HepG2 (cell line): ENCODE data around the gene CD83. TPM values are rescaled to one million over a fixed set of nuclear protein-coding genes. Genes with fewer than 3 reads are reported as not detected.

Experiments
- BCL6 ChIP-seq: IDR thresholded peaks from 2 replicates; pipeline ENCODE4 v1.6.1; 2016; ENCODE audit warnings: missing genetic modification reagents, missing compliant biosample characterization
- ELF1 ChIP-seq: sonication (generic); formaldehyde crosslinking; IDR thresholded peaks from 2 replicates; pipeline ENCODE4 v1.4.0; 2020; ENCODE audit warnings: missing genetic modification reagents
- ERF ChIP-seq: IDR thresholded peaks from 2 replicates; pipeline ENCODE4 v1.6.1; 2018; ENCODE audit warnings: missing biosample characterization, missing genetic modification reagents
- KLF16 ChIP-seq, 2 experiments: sonication (generic) in 1 of 2; formaldehyde crosslinking in 1 of 2; IDR thresholded peaks; 2 replicates each; pipeline versions ENCODE4 v1.6.1 to v1.8.0; 2016 to 2023; ENCODE audit warnings: missing genetic modification reagents in 2 of 2, missing compliant biosample characterization in 1 of 2
- MTF1 ChIP-seq: sonication (generic); formaldehyde crosslinking; IDR thresholded peaks from 2 replicates; pipeline ENCODE4 v1.5.0; 2020; ENCODE audit warnings: missing genetic modification reagents
- NR1H2 ChIP-seq: sonication (generic); formaldehyde crosslinking; IDR thresholded peaks from 2 replicates; pipeline ENCODE4 v1.8.1; 2022; ENCODE audit warnings: low read depth, missing genetic modification reagents, borderline replicate concordance
- SOX5 ChIP-seq: IDR thresholded peaks from 2 replicates; pipeline ENCODE4 v1.6.1; 2016; ENCODE audit warnings: borderline replicate concordance
- SPEN ChIP-seq: sonication (generic); formaldehyde crosslinking; IDR thresholded peaks from 2 replicates; pipeline ENCODE4 v1.5.1; 2020; ENCODE audit warnings: low read depth, mild to moderate bottlenecking, missing genetic modification reagents
- SUZ12 ChIP-seq: fragments of 150-350 bp; IDR thresholded peaks from 2 replicates; pipeline ENCODE4 v1.6.1; 2014; ENCODE audit warnings: low read depth, low read length
- XRCC5 ChIP-seq: fragments of 200-400 bp; formaldehyde crosslinking; optimal IDR thresholded peaks from 2 replicates; pipeline ENCODE3; 2017; ENCODE audit warnings: mild to moderate bottlenecking, low read length
- ZFY ChIP-seq: sonication (generic); formaldehyde crosslinking; IDR thresholded peaks from 2 replicates; pipeline ENCODE4 v1.4.0; 2020; ENCODE audit warnings: missing genetic modification reagents
- ZMYM4 ChIP-seq: sonication (generic); formaldehyde crosslinking; IDR thresholded peaks from 2 replicates; pipeline ENCODE4 v1.8.1; 2023; ENCODE audit warnings: mild to moderate bottlenecking, missing genetic modification reagents
- ZNF331 ChIP-seq: sonication (generic); formaldehyde crosslinking; IDR thresholded peaks from 2 replicates; pipeline ENCODE4 v1.4.0; 2020; ENCODE audit warnings: missing genetic modification reagents
- ZNF512 ChIP-seq: sonication (generic); formaldehyde crosslinking; IDR thresholded peaks from 2 replicates; pipeline ENCODE4 v1.4.0; 2020; ENCODE audit warnings: mild to moderate bottlenecking, missing genetic modification reagents
- ZNF546 ChIP-seq: sonication (generic); formaldehyde crosslinking; conservative IDR thresholded peaks from 2 replicates; pipeline ENCODE4 v1.8.1; 2023; ENCODE audit warnings: mild to moderate bottlenecking, missing genetic modification reagents
- ZNF570 ChIP-seq: sonication (generic); formaldehyde crosslinking; IDR thresholded peaks from 2 replicates; pipeline ENCODE4 v1.4.0; 2020; ENCODE audit warnings: mild to moderate bottlenecking, missing genetic modification reagents, borderline replicate concordance
- ZNF644 ChIP-seq: IDR thresholded peaks from 2 replicates; pipeline ENCODE4 v1.6.1; 2016; ENCODE audit warnings: low read depth
- ZNF687 ChIP-seq: sonication (generic); formaldehyde crosslinking; IDR thresholded peaks from 2 replicates; pipeline ENCODE4 v1.5.1; 2020; ENCODE audit warnings: mild to moderate bottlenecking, missing genetic modification reagents, moderate library complexity
- ZNF713 ChIP-seq: sonication (generic); formaldehyde crosslinking; IDR thresholded peaks from 2 replicates; pipeline ENCODE4 v1.4.0; 2020; ENCODE audit warnings: mild to moderate bottlenecking, missing genetic modification reagents
- ZNF724P ChIP-seq: sonication (generic); formaldehyde crosslinking; IDR thresholded peaks from 2 replicates; pipeline ENCODE4 v1.8.0; 2022; ENCODE audit warnings: missing genetic modification reagents, borderline replicate concordance
- ZNF770 ChIP-seq: sonication (generic); formaldehyde crosslinking; IDR thresholded peaks from 2 replicates; pipeline ENCODE4 v1.5.0; 2020; ENCODE audit warnings: mild to moderate bottlenecking, missing genetic modification reagents
- polyA plus RNA-seq, 8 experiments: library from polyadenylated mRNA; depleted of rRNA in 3 of 8; stranded (reverse) in 7 of 8; unstranded in 1 of 8; fragments of >200 nt; fragmentation: Illumina TruSeq in 4 of 8; extraction: Trizol in 4 of 8; gene quantifications; 2 replicates each; pipeline versions ENCODE4 v1.2.1 to v1.2.3, GENCODE V29; 2011 to 2016; ENCODE audit warnings: low read depth in 4 of 8, missing spikeins in 1 of 8, mixed read lengths in 1 of 8; ENCODE audit not compliant: insufficient read depth in 1 of 8
- total RNA-seq, 5 experiments: library from RNA; depleted of rRNA; stranded (reverse); fragments of >200 nt; fragmentation: Illumina TruSeq; extraction: Trizol; gene quantifications; 2 replicates each; pipeline ENCODE4 v1.2.3, GENCODE V29; 2016; ENCODE audit warnings: low read depth in 1 of 5
- TF ChIP-seq, protein P1 (sequence below): sonication (generic); formaldehyde crosslinking; IDR thresholded peaks from 2 replicates; pipeline ENCODE4 v1.5.0; 2020; ENCODE audit warnings: mild to moderate bottlenecking, missing genetic modification reagents, moderate library complexity

CD83 gene
- total and polyA plus RNA-seq, 2 of the 13 experiments (the other 11 are each of a cell fraction or from before 2014, with no cell fraction given): 0.46 to 2.3 TPM

DNA sequence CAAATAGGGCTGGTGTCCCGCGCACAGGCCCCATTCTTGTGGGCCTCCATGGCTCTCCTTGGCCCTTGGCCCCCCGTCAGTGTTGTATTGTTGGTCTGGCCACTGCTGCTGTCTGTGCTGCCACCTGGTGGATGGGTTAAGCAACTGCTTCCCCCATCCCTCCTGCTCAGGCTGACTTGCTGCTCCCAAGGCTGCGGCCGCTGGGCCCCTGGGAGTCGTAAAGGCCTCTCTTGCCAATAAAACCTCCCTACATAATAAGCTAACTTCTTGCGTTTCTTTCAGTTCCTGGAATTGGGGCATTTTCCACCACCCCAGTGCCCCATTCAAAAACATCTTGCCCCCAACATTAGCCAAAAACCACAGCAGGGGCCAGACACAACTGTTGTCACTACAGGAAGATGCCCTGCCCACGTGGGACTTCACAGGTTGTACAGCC lies 27.1 kb downstream of the CD83 start (continued):
- TF ChIP-seq ZNF687 (CRISPR knock-in tag): peak; percentile 34; the same call in 1 of the 2 replicates
- TF ChIP-seq ELF1 (CRISPR knock-in tag): 0 out of 2 replicates have a peak, but pooled peaks have one; percentile 22
- TF ChIP-seq BCL6 (CRISPR knock-in tag): peak; percentile 38; the same call in 1 of the 2 replicates
- TF ChIP-seq ZNF644: peak; percentile 67; the same call in 1 of the 2 replicates
- 0 out of 2 replicates have a peak, but pooled peaks have one; percentile 32 for TF ChIP-seq SOX5
- 0 out of 2 replicates have a peak, but pooled peaks have one; percentile 45 for TF ChIP-seq SPEN (CRISPR knock-in tag)
- peak; percentile 78 for TF ChIP-seq XRCC5
- TF ChIP-seq MTF1 (CRISPR knock-in tag): no peak
- 0 out of 2 replicates have a peak, but pooled peaks have one; percentile 57 for TF ChIP-seq ZNF331 (CRISPR knock-in tag)
- TF ChIP-seq SUZ12: no peak
- peak; percentile 54; the same call in 1 of the 2 replicates for TF ChIP-seq ERF (CRISPR knock-in tag)
- TF ChIP-seq, protein P1, sequence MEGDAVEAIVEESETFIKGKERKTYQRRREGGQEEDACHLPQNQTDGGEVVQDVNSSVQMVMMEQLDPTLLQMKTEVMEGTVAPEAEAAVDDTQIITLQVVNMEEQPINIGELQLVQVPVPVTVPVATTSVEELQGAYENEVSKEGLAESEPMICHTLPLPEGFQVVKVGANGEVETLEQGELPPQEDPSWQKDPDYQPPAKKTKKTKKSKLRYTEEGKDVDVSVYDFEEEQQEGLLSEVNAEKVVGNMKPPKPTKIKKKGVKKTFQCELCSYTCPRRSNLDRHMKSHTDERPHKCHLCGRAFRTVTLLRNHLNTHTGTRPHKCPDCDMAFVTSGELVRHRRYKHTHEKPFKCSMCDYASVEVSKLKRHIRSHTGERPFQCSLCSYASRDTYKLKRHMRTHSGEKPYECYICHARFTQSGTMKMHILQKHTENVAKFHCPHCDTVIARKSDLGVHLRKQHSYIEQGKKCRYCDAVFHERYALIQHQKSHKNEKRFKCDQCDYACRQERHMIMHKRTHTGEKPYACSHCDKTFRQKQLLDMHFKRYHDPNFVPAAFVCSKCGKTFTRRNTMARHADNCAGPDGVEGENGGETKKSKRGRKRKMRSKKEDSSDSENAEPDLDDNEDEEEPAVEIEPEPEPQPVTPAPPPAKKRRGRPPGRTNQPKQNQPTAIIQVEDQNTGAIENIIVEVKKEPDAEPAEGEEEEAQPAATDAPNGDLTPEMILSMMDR (CRISPR knock-in tag): peak; percentile 91
- TF ChIP-seq NR1H2 (CRISPR knock-in tag): no peak
- TF ChIP-seq ZNF770: no peak
- TF ChIP-seq ZFY: 0 out of 2 replicates have a peak, but pooled peaks have one; percentile 16
- TF ChIP-seq ZNF546 (CRISPR knock-in tag): no peak
- TF ChIP-seq ZNF512 (CRISPR knock-in tag): no peak
- TF ChIP-seq ZNF570 (CRISPR knock-in tag): no peak
- TF ChIP-seq ZMYM4: peak; percentile 50; the same call in 1 of the 2 replicates
- no peak for TF ChIP-seq ZNF724P (CRISPR knock-in tag)
- TF ChIP-seq KLF16 (CRISPR knock-in tag; IDR thresholded peaks at IDR 0.05): peak in 1 of 2 experiments; percentile 51; a peak in 1 of 4 replicates
- TF ChIP-seq ZNF713 (CRISPR knock-in tag): no peak
